WTC11 (cell line): ENCODE measurements around the gene DAG1. TPM values are rescaled to one million over a fixed set of nuclear protein-coding genes. Genes with fewer than 3 reads are reported as not detected.

Experiments used
- ATAC-seq: fragments of 200-7000 bp; cut with Tn5 transposase; 2 replicates; pipeline ENCODE4 v1.10.0; 2021; ENCODE audit warnings: mild to moderate bottlenecking, moderate library complexity
- CTCF ChIA-PET: fragments of 300-600 bp; sonication (Branson Sonifier 250); formaldehyde crosslinking; loops from one replicate; lab custom pipeline; 2021; ENCODE audit warnings: antibody characterized with exemption; lab: Charles Lee
- POLR2A ChIA-PET: fragments of 350-600 bp; sonication (Branson Sonifier 250); formaldehyde crosslinking; loops from one replicate; lab custom pipeline; 2021; ENCODE audit warnings: antibody characterized with exemption; lab: Charles Lee
- DNase-seq: peaks from one replicate; pipeline ENCODE4 v3.0.0; 2021; ENCODE audit warnings: low spot score
- H3K27ac Mint-ChIP-seq: 2 replicates; pipeline ENCODE4 v1.8.0; 2021; ENCODE audit warnings: mixed read lengths
- H3K27me3 Mint-ChIP-seq: 2 replicates; pipeline ENCODE4 v1.8.0; 2021; ENCODE audit warnings: low read depth, mild to moderate bottlenecking, moderate library complexity, mixed read lengths
- H3K36me3 Mint-ChIP-seq: 2 replicates; pipeline ENCODE4 v1.8.0; 2021; ENCODE audit warnings: mixed read lengths
- H3K4me1 Mint-ChIP-seq: 2 replicates; pipeline ENCODE4 v1.8.0; 2022; ENCODE audit warnings: mixed read lengths
- H3K4me3 Mint-ChIP-seq: 2 replicates; pipeline ENCODE4 v1.8.0; 2021; ENCODE audit warnings: mild to moderate bottlenecking, moderate library complexity, mixed read lengths
- H3K9me3 Mint-ChIP-seq: 2 replicates; pipeline ENCODE4 v1.8.0; 2021; ENCODE audit warnings: mixed read lengths
- AR ChIP-seq: fragments of 250-450 bp; sonication (Bioruptor Pico); IDR thresholded peaks from 2 replicates; pipeline ENCODE4 v1.9.0; 2021; ENCODE audit warnings: mild to moderate bottlenecking
- CREB1 ChIP-seq: sonication (generic); formaldehyde crosslinking; IDR thresholded peaks from 2 replicates; pipeline ENCODE4 v1.8.0; 2023; ENCODE audit warnings: mild to moderate bottlenecking, missing genetic modification reagents
- E2F1 ChIP-seq: sonication (generic); formaldehyde crosslinking; IDR thresholded peaks from 2 replicates; pipeline ENCODE4 v1.8.0; 2022; ENCODE audit warnings: mild to moderate bottlenecking, missing genetic modification reagents
- GRHL2 ChIP-seq: fragments of 250-450 bp; sonication (Bioruptor Pico); IDR thresholded peaks from 2 replicates; pipeline ENCODE4 v1.8.0; 2022; ENCODE audit warnings: mild to moderate bottlenecking, moderate library complexity; ENCODE audit not compliant: insufficient replicate concordance, severe bottlenecking
- IRF2 ChIP-seq: sonication (generic); formaldehyde crosslinking; IDR thresholded peaks from 2 replicates; pipeline ENCODE4 v1.8.0; 2022; ENCODE audit warnings: low read depth, missing genetic modification reagents, borderline replicate concordance
- TEAD4 ChIP-seq: sonication (generic); formaldehyde crosslinking; IDR thresholded peaks from 2 replicates; pipeline ENCODE4 v1.8.0; 2022; ENCODE audit warnings: mild to moderate bottlenecking, missing genetic modification reagents
- TP53 ChIP-seq: sonication (generic); formaldehyde crosslinking; IDR thresholded peaks from 2 replicates; pipeline ENCODE4 v1.8.1; 2023; ENCODE audit warnings: mild to moderate bottlenecking, missing genetic modification reagents
- ZMAT4 ChIP-seq: fragments of 250-450 bp; sonication (Bioruptor Pico); IDR thresholded peaks from 2 replicates; pipeline ENCODE4 v1.9.0; 2021; ENCODE audit warnings: mild to moderate bottlenecking
- ZNF138 ChIP-seq: sonication (generic); formaldehyde crosslinking; conservative IDR thresholded peaks from 2 replicates; pipeline ENCODE4 v1.8.1; 2022; ENCODE audit warnings: mild to moderate bottlenecking, moderate library complexity, missing genetic modification reagents
- ZNF219 ChIP-seq: sonication (generic); formaldehyde crosslinking; IDR thresholded peaks from 2 replicates; pipeline ENCODE4 v1.8.0; 2023; ENCODE audit warnings: missing genetic modification reagents, mild to moderate bottlenecking, borderline replicate concordance
- ZNF317 ChIP-seq: sonication (generic); formaldehyde crosslinking; IDR thresholded peaks from 2 replicates; pipeline ENCODE4 v1.8.1; 2023; ENCODE audit warnings: low read depth, mild to moderate bottlenecking, moderate library complexity, missing genetic modification reagents, borderline replicate concordance
- ZNF512 ChIP-seq: sonication (generic); formaldehyde crosslinking; IDR thresholded peaks from 2 replicates; pipeline ENCODE4 v1.8.1; 2022; ENCODE audit warnings: missing genetic modification reagents, borderline replicate concordance
- total RNA-seq: library from RNA; stranded (reverse); gene quantifications from 3 replicates; pipeline ENCODE4 v1.2.3, GENCODE V29; 2021
- TF ChIP-seq, protein P1 (sequence below): sonication (generic); formaldehyde crosslinking; IDR thresholded peaks from 2 replicates; pipeline ENCODE4 v1.8.0; 2022; ENCODE audit warnings: mild to moderate bottlenecking, missing genetic modification reagents
- TF ChIP-seq, protein P2 (sequence below): sonication (generic); formaldehyde crosslinking; IDR thresholded peaks from 2 replicates; pipeline ENCODE4 v1.8.0; 2022; ENCODE audit warnings: mild to moderate bottlenecking, missing genetic modification reagents
- TF ChIP-seq, protein P3 (sequence below): sonication (generic); formaldehyde crosslinking; IDR thresholded peaks from 2 replicates; pipeline ENCODE4 v1.8.1; 2023; ENCODE audit warnings: mild to moderate bottlenecking, missing genetic modification reagents
- TF ChIP-seq, protein P4 (sequence below): sonication (generic); formaldehyde crosslinking; IDR thresholded peaks from 2 replicates; pipeline ENCODE4 v1.8.0; 2023; ENCODE audit warnings: missing genetic modification reagents, mild to moderate bottlenecking, borderline replicate concordance
- TF ChIP-seq, protein P5 (sequence below): sonication (generic); formaldehyde crosslinking; IDR thresholded peaks from 2 replicates; pipeline ENCODE4 v1.8.0; 2023; ENCODE audit warnings: mild to moderate bottlenecking, missing genetic modification reagents

Gene DAG1
- total RNA-seq, 1 experiment from 2014 or later: 115 TPM

GRCh38 chr3:49469037-49469935, 781 bp upstream of the DAG1 start:
- Mint-ChIP-seq H3K36me3 (peaks cover 6% of the 10 kb centered on the region; the same call in 1 of the 2 replicates), H3K27ac (peak overlapping the region; percentile 100), H3K4me3 (peak overlapping the region; percentile 84), H3K27me3 (no peaks in the 10 kb centered on the region), H3K4me1 (peaks cover 27% of the 10 kb centered on the region), H3K9me3 (no peaks in the 10 kb centered on the region)
- peak; percentile 46 for ATAC-seq
- CTCF ChIA-PET: interaction anchor here (0.7 to 5.4 kb wide), 11 partner anchors 9 to 298 kb away, joined by 3 to 60 read pairs (median 8); partner anchors contain the start of genes KLHDC8B and USP4
- peak; percentile 78 for DNase-seq
- POLR2A ChIA-PET: interaction anchor here (0.6 to 5.0 kb wide), 15 partner anchors 10 to 462 kb away, joined by 3 to 125 read pairs (median 4); partner anchors contain the start of genes AMT, QRICH1, USP4 and WDR6
- TF ChIP-seq, protein P1, sequence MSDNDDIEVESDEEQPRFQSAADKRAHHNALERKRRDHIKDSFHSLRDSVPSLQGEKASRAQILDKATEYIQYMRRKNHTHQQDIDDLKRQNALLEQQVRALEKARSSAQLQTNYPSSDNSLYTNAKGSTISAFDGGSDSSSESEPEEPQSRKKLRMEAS (CRISPR knock-in tag): peak; percentile 72; the same call in 1 of the 2 replicates
- TF ChIP-seq GRHL2 (CRISPR knock-in tag) (no peak), ZNF512 (CRISPR knock-in tag) (no peak), E2F1 (no peak), ZNF219 (CRISPR knock-in tag) (no peak), TEAD4 (CRISPR knock-in tag) (no peak), IRF2 (CRISPR knock-in tag) (no peak), AR (no peak), ZNF317 (CRISPR knock-in tag) (no peak), ZMAT4 (no peak), ZNF138 (CRISPR knock-in tag) (no peak), TP53 (no peak), CREB1 (CRISPR knock-in tag) (no peak)
- TF ChIP-seq, protein P2, sequence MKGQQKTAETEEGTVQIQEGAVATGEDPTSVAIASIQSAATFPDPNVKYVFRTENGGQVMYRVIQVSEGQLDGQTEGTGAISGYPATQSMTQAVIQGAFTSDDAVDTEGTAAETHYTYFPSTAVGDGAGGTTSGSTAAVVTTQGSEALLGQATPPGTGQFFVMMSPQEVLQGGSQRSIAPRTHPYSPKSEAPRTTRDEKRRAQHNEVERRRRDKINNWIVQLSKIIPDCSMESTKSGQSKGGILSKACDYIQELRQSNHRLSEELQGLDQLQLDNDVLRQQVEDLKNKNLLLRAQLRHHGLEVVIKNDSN: peak; percentile 25; the same call in 1 of the 2 replicates
- TF ChIP-seq, protein P3, sequence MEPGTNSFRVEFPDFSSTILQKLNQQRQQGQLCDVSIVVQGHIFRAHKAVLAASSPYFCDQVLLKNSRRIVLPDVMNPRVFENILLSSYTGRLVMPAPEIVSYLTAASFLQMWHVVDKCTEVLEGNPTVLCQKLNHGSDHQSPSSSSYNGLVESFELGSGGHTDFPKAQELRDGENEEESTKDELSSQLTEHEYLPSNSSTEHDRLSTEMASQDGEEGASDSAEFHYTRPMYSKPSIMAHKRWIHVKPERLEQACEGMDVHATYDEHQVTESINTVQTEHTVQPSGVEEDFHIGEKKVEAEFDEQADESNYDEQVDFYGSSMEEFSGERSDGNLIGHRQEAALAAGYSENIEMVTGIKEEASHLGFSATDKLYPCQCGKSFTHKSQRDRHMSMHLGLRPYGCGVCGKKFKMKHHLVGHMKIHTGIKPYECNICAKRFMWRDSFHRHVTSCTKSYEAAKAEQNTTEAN (CRISPR knock-in tag): no peak
- TF ChIP-seq, protein P4, sequence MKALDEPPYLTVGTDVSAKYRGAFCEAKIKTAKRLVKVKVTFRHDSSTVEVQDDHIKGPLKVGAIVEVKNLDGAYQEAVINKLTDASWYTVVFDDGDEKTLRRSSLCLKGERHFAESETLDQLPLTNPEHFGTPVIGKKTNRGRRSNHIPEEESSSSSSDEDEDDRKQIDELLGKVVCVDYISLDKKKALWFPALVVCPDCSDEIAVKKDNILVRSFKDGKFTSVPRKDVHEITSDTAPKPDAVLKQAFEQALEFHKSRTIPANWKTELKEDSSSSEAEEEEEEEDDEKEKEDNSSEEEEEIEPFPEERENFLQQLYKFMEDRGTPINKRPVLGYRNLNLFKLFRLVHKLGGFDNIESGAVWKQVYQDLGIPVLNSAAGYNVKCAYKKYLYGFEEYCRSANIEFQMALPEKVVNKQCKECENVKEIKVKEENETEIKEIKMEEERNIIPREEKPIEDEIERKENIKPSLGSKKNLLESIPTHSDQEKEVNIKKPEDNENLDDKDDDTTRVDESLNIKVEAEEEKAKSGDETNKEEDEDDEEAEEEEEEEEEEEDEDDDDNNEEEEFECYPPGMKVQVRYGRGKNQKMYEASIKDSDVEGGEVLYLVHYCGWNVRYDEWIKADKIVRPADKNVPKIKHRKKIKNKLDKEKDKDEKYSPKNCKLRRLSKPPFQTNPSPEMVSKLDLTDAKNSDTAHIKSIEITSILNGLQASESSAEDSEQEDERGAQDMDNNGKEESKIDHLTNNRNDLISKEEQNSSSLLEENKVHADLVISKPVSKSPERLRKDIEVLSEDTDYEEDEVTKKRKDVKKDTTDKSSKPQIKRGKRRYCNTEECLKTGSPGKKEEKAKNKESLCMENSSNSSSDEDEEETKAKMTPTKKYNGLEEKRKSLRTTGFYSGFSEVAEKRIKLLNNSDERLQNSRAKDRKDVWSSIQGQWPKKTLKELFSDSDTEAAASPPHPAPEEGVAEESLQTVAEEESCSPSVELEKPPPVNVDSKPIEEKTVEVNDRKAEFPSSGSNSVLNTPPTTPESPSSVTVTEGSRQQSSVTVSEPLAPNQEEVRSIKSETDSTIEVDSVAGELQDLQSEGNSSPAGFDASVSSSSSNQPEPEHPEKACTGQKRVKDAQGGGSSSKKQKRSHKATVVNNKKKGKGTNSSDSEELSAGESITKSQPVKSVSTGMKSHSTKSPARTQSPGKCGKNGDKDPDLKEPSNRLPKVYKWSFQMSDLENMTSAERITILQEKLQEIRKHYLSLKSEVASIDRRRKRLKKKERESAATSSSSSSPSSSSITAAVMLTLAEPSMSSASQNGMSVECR (CRISPR knock-in tag): 0 out of 2 replicates have a peak, but pooled peaks have one; percentile 23
- TF ChIP-seq, protein P5, sequence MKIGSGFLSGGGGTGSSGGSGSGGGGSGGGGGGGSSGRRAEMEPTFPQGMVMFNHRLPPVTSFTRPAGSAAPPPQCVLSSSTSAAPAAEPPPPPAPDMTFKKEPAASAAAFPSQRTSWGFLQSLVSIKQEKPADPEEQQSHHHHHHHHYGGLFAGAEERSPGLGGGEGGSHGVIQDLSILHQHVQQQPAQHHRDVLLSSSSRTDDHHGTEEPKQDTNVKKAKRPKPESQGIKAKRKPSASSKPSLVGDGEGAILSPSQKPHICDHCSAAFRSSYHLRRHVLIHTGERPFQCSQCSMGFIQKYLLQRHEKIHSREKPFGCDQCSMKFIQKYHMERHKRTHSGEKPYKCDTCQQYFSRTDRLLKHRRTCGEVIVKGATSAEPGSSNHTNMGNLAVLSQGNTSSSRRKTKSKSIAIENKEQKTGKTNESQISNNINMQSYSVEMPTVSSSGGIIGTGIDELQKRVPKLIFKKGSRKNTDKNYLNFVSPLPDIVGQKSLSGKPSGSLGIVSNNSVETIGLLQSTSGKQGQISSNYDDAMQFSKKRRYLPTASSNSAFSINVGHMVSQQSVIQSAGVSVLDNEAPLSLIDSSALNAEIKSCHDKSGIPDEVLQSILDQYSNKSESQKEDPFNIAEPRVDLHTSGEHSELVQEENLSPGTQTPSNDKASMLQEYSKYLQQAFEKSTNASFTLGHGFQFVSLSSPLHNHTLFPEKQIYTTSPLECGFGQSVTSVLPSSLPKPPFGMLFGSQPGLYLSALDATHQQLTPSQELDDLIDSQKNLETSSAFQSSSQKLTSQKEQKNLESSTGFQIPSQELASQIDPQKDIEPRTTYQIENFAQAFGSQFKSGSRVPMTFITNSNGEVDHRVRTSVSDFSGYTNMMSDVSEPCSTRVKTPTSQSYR: peak; percentile 2
